Neural progenitor cell (in vitro differentiated cells): Measurements from ENCODE around the gene HPSE. TPM values are rescaled to one million over a fixed set of nuclear protein-coding genes. Genes with fewer than 3 reads are reported as not detected.
A peak's percentile ranks its signal among the peaks of the same experiment; 100 is the strongest.

Experiments
- DNase-seq: peaks from one replicate; pipeline ENCODE4 v3.0.0-alpha.2; 2016; ENCODE audit warnings: low spot score
- H2AFZ ChIP-seq: fragments of 200-600 bp; sonication (generic); replicated peaks from 2 replicates; pipeline ENCODE4 v1.6.1; 2016; ENCODE audit warnings: antibody characterized with exemption
- H3F3A ChIP-seq: fragments of 200-600 bp; sonication (generic); 2 replicates; pipeline ENCODE4 v1.6.1; 2016; ENCODE audit warnings: antibody characterized with exemption, low read depth
- H3K27ac ChIP-seq: fragments of 200-600 bp; sonication (generic); 2 replicates; pipeline ENCODE4 v1.5.1; 2016; ENCODE audit warnings: mild to moderate bottlenecking
- H3K27me3 ChIP-seq: fragments of 200-600 bp; sonication (generic); 2 replicates; pipeline ENCODE4 v1.6.1; 2016; ENCODE audit warnings: mild to moderate bottlenecking, moderate library complexity
- H3K36me3 ChIP-seq: fragments of 200-600 bp; sonication (generic); 2 replicates; pipeline ENCODE4 v1.5.1; 2016
- H3K4me1 ChIP-seq: fragments of 200-600 bp; sonication (generic); 2 replicates; pipeline ENCODE4 v1.6.1; 2016; ENCODE audit warnings: mixed run types
- H3K4me2 ChIP-seq: fragments of 200-600 bp; sonication (generic); 2 replicates; pipeline ENCODE4 v1.6.1; 2016
- H3K4me3 ChIP-seq: fragments of 200-600 bp; sonication (generic); 2 replicates; pipeline ENCODE4 v1.5.1; 2016
- H3K79me2 ChIP-seq: fragments of 200-600 bp; sonication (generic); 2 replicates; pipeline ENCODE4 v1.6.1; 2016; ENCODE audit warnings: low read depth
- H3K9ac ChIP-seq: fragments of 200-600 bp; sonication (generic); 2 replicates; pipeline ENCODE4 v1.6.1; 2016
- H3K9me3 ChIP-seq: fragments of 200-600 bp; sonication (generic); 2 replicates; pipeline ENCODE4 v1.5.1; 2016; ENCODE audit warnings: low read depth
- H4K20me1 ChIP-seq: fragments of 200-600 bp; sonication (generic); 2 replicates; pipeline ENCODE4 v1.6.1; 2016; ENCODE audit warnings: low read depth
- H3K27ac Mint-ChIP-seq: 3 replicates; pipeline ENCODE4 v1.8.0; 2021; ENCODE audit warnings: mixed read lengths
- H3K27me3 Mint-ChIP-seq: 2 replicates; pipeline ENCODE4 v1.8.0; 2022; ENCODE audit warnings: low read depth, mild to moderate bottlenecking, inconsistent platforms, moderate library complexity, mixed read lengths; ENCODE audit not compliant: insufficient read depth
- H3K36me3 Mint-ChIP-seq: 3 replicates; pipeline ENCODE4 v1.8.0; 2021; ENCODE audit warnings: mixed read lengths
- H3K4me1 Mint-ChIP-seq: 3 replicates; pipeline ENCODE4 v1.8.0; 2021; ENCODE audit warnings: mixed read lengths
- H3K4me3 Mint-ChIP-seq: 3 replicates; pipeline ENCODE4 v1.8.0; 2021; ENCODE audit warnings: mild to moderate bottlenecking, moderate library complexity, mixed read lengths
- H3K9me3 Mint-ChIP-seq: 3 replicates; pipeline ENCODE4 v1.8.0; 2020; ENCODE audit warnings: mixed read lengths
- EZH2 ChIP-seq: fragments of 200-600 bp; sonication (generic); IDR thresholded peaks from 2 replicates; pipeline ENCODE4 v1.6.1; 2017; ENCODE audit warnings: antibody characterized with exemption, mild to moderate bottlenecking, moderate library complexity
- EZH2phosphoT487 ChIP-seq: fragments of 200-600 bp; sonication (generic); IDR thresholded peaks from 2 replicates; pipeline ENCODE4 v1.6.1; 2017; ENCODE audit warnings: antibody characterized with exemption
- total RNA-seq: library from RNA; depleted of rRNA; stranded (reverse); fragments of >200 nt; gene quantifications from 2 replicates; pipeline ENCODE4 v1.2.3, GENCODE V29; 2015; ENCODE audit warnings: low replicate concordance
- TF ChIP-seq, protein P1 (sequence below): fragments of 200-600 bp; sonication (generic); IDR thresholded peaks from 2 replicates; pipeline ENCODE4 v1.5.1; 2017; ENCODE audit warnings: antibody characterized with exemption, mild to moderate bottlenecking

HPSE gene
- total RNA-seq, 1 donor from 2014 or later = 0.73 TPM

DNA sequence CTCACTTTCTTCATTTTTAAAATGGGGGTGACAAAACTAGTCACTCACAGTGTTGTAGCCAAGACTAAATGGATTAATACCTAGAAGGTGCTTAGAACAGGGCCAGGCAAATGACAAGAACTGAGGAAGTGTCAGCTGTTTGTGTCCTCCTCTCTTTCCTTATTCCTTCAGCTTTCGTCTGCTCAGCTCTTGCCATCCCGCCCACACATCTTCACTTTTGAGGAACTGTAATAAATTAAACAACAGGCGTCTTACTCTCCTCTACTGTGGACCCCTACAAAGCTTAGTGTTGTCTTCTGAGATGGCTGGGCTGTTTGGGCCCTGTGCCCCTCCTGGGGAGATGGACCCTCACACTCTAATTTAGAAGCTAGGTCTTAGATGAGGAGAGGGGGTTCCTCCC is 2.7 kb downstream of the HPSE start:
- Histone ChIP-seq H3K27me3 (peaks cover 79% of the 10 kb centered on the region), H2AFZ (no peak overlapping the region), H3K79me2 (no peaks in the 10 kb centered on the region), H3F3A (no peaks in the 10 kb centered on the region), H3K9me3 (no peaks in the 10 kb centered on the region), H3K9ac (no peak overlapping the region), H4K20me1 (no peaks in the 10 kb centered on the region), H3K27ac (no peak overlapping the region), H3K4me3 (no peak overlapping the region), H3K4me1 (peaks cover 3% of the 10 kb centered on the region), H3K4me2 (no peak overlapping the region), H3K36me3 (no peaks in the 10 kb centered on the region)
- H3K4me3 Mint-ChIP-seq = no peak overlapping the region
- peaks cover 21% of the 10 kb centered on the region for H3K27me3 Mint-ChIP-seq
- no peak for TF ChIP-seq EZH2
- TF ChIP-seq, protein P1, sequence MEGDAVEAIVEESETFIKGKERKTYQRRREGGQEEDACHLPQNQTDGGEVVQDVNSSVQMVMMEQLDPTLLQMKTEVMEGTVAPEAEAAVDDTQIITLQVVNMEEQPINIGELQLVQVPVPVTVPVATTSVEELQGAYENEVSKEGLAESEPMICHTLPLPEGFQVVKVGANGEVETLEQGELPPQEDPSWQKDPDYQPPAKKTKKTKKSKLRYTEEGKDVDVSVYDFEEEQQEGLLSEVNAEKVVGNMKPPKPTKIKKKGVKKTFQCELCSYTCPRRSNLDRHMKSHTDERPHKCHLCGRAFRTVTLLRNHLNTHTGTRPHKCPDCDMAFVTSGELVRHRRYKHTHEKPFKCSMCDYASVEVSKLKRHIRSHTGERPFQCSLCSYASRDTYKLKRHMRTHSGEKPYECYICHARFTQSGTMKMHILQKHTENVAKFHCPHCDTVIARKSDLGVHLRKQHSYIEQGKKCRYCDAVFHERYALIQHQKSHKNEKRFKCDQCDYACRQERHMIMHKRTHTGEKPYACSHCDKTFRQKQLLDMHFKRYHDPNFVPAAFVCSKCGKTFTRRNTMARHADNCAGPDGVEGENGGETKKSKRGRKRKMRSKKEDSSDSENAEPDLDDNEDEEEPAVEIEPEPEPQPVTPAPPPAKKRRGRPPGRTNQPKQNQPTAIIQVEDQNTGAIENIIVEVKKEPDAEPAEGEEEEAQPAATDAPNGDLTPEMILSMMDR = no peak
- no peak for TF ChIP-seq EZH2phosphoT487
- DNase-seq = no peak
- peaks cover 6% of the 10 kb centered on the region for H3K4me1 Mint-ChIP-seq
- H3K27ac Mint-ChIP-seq = no peak overlapping the region
- no peaks in the 10 kb centered on the region for H3K9me3 Mint-ChIP-seq
- no peaks in the 10 kb centered on the region for H3K36me3 Mint-ChIP-seq

DNA sequence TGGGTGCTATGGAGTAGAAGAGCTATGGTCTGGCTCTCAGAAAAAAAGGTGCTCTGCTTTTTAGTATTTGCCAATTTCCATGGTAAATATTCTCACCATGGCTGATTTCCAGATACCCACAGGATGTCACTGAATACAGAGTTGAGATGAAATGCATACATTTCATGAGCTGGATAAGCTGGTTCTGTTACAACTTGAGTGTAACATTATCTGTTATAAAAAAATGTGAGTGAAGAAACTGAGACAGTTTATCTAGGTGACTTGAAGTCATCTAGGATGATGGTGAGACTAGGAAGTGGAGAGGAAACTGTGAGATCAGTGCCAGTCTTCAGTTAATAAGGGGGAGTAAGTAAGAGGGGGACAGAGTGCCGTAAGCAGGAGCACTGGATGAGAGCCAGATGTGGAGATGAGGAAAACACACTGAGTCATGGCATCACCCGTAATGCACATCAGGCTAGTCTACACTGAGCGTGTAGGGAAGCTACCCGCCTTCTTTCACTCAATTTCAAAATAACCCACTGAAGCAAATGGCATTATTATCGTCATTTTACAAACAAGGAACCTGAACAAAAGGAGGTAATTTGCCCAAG is 5.0 kb downstream of the HPSE start:
- H3K36me3 Mint-ChIP-seq = no peaks in the 10 kb centered on the region
- Histone ChIP-seq H3K36me3 (no peaks in the 10 kb centered on the region), H3K9me3 (no peaks in the 10 kb centered on the region), H3K4me2 (no peak overlapping the region), H3K27me3 (peaks cover 55% of the 10 kb centered on the region), H3K4me1 (peaks cover 3% of the 10 kb centered on the region), H2AFZ (no peak overlapping the region), H3F3A (no peaks in the 10 kb centered on the region), H3K79me2 (no peaks in the 10 kb centered on the region), H3K4me3 (no peak overlapping the region), H4K20me1 (no peaks in the 10 kb centered on the region), H3K27ac (no peak overlapping the region), H3K9ac (no peak overlapping the region)
- TF ChIP-seq, protein P1 = no peak
- TF ChIP-seq EZH2phosphoT487 (no peak), EZH2 (no peak)
- peaks cover 3% of the 10 kb centered on the region for H3K4me1 Mint-ChIP-seq
- no peak for DNase-seq
- no peak overlapping the region for H3K4me3 Mint-ChIP-seq
- peaks cover 12% of the 10 kb centered on the region for H3K27me3 Mint-ChIP-seq
- no peak overlapping the region for H3K27ac Mint-ChIP-seq
- no peaks in the 10 kb centered on the region for H3K9me3 Mint-ChIP-seq

DNA sequence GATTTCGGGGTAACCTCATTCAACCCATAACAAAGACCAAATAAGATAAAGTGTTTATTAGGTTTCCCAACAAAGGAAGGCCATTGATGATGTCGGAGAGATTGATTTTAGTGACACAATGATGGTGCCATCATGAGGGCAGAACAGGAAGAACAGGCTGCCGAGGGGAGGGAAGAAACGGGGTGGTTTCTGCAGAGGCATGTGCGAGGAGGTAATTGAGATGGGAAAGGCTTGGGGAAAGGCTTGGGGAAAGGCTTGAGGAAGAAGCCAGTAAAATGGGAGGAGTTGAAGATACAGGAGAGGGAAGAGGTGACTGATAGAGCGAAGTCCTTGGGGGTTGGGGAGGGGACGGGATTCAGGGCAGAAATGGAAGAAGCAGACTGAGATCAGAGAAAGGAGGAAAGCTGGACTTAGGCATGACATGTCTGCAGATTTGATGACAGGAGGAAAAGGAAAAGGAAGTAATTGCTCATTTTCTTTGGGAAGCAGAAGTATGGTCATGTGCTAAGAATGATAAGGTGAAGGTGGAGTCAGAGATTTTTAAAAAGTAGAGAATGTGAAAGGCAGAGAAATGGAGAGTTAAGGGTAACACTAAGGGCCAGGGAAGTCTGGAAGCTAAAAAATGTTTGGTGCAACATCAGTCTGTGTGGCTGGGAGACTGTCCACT is 6.0 kb downstream of the HPSE start:
- H3K79me2 ChIP-seq = no peaks in the 10 kb centered on the region
- peaks cover 46% of the 10 kb centered on the region for H3K27me3 ChIP-seq
- H3K4me2 ChIP-seq = no peak overlapping the region
- no peaks in the 10 kb centered on the region for H3K4me1 Mint-ChIP-seq
- H3K36me3 Mint-ChIP-seq = no peaks in the 10 kb centered on the region
- H3K27ac Mint-ChIP-seq = no peak overlapping the region
- H3K27me3 Mint-ChIP-seq = peaks cover 3% of the 10 kb centered on the region
- H3K4me3 ChIP-seq = no peak overlapping the region
- H2AFZ ChIP-seq = peak overlapping the region; percentile 61
- no peaks in the 10 kb centered on the region for H3K36me3 ChIP-seq
- H3K4me1 ChIP-seq = no peaks in the 10 kb centered on the region
- H3K9me3 Mint-ChIP-seq = no peaks in the 10 kb centered on the region
- no peaks in the 10 kb centered on the region for H3F3A ChIP-seq
- H4K20me1 ChIP-seq = no peaks in the 10 kb centered on the region
- no peak overlapping the region for H3K4me3 Mint-ChIP-seq
- no peak overlapping the region for H3K9ac ChIP-seq
- TF ChIP-seq EZH2 = no peak
- TF ChIP-seq, protein P1 = peak; percentile 54
- no peak overlapping the region for H3K27ac ChIP-seq
- H3K9me3 ChIP-seq = no peaks in the 10 kb centered on the region
- peak; percentile 27 for DNase-seq
